Right lobe of liver (tissue), 4 donors: ENCODE results near the gene DGKZ.
"Not testable (repeated sequence)": the region's sequence is repeated elsewhere in the genome, so short reads cannot be mapped to it uniquely, and the experiment has no call there.

Source experiments
- CTCF ChIP-seq, 4 donors: fragments of 200-600 bp in 3 of 4; fragments of 450-650 bp in 1 of 4; IDR thresholded peaks; one replicate each; pipeline versions ENCODE4 v1.5.1 to v1.8.0; 2016 to 2022; ENCODE audit warnings: antibody characterized with exemption in 4 of 4, mild to moderate bottlenecking in 2 of 4
- POLR2A ChIP-seq: fragments of 450-650 bp; IDR thresholded peaks from one replicate; pipeline ENCODE4 v1.6.1; 2017; ENCODE audit warnings: antibody characterized with exemption, mild to moderate bottlenecking
- donor health status: DM: no; HTN: no; CAD: no.
- donor health status: DM: no; HTN: no; CAD: no.
- donor health status: DM: no; HTN: yes; CAD: no.

DNA sequence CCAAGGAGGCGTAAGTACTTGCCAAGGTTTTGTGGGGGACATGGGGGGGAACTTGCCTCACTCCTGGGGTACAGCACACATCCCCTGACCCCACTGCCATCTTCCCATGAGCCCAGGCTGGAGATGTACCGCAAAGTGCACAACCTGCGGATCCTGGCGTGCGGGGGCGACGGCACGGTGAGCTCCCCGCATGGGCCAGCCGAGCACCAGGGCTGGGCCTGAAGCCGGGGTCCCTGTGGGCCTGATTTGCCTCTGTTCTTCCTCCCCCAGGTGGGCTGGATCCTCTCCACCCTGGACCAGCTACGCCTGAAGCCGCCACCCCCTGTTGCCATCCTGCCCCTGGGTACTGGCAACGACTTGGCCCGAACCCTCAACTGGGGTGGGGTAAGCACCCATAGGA, 25.2 kb downstream of the DGKZ start:
- not testable (repeated sequence) for TF ChIP-seq CTCF (IDR thresholded peaks at IDR 0.05); POLR2A
